GM10266 (cell line): ENCODE results near the gene SETD2.
A peak's percentile ranks its signal among the peaks of the same experiment; 100 is the strongest.

ENCODE experiments used
- DNase-seq: peaks from one replicate; pipeline ENCODE4 v3.0.0; 2012; ENCODE audit errors: extremely low spot score
- CTCF ChIP-seq: IDR thresholded peaks from 2 replicates; pipeline ENCODE4 v1.5.1; 2012; ENCODE audit warnings: mild to moderate bottlenecking, low read depth; ENCODE audit not compliant: control insufficient read depth, insufficient read depth; ENCODE audit errors: missing control alignments

Gene SETD2

DNA sequence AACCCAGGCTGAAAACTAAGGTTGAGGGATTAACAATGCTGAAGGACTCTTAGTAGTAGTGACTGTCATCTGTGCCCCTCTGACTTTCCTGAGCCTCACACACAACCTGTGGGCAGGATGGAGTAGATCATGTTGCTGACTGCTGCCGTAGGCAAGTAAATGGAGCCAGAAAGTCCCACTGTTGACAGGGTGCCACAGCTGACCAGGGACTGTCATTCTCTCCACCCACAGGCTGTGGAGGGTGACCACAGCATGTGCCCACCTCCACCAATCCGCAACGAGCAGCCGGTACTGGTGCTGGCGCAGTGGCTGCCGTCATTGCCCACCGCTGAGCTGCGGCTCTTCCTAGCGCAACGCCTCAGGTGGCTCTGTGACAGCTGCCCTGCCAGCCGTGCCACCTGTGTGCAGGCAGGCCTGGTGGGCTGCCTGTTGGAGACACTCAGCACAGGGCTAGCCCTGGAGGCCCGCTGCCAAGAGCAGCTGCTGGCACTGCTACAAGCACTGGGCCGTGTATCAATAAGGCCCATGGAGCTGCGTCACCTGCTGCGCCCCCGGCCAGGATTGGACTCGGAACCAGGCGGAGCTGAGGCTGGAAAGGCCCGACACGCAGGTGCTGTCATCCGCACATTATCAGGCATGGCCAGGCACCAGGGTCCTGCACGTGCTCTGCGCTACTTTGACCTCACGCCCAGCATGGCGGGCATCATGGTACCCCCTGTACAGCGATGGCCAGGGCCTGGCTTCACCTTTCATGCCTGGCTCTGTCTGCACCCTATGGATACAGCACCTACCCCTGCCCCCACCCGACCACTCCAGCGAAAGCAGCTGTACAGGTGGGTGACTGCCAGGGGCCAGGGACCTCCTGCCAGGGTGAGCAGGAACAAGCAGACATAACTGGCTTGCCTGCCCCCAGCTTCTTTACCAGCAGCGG lies 168.8 kb downstream of the SETD2 start:
- no peak for DNase-seq
- no peak for TF ChIP-seq CTCF

DNA sequence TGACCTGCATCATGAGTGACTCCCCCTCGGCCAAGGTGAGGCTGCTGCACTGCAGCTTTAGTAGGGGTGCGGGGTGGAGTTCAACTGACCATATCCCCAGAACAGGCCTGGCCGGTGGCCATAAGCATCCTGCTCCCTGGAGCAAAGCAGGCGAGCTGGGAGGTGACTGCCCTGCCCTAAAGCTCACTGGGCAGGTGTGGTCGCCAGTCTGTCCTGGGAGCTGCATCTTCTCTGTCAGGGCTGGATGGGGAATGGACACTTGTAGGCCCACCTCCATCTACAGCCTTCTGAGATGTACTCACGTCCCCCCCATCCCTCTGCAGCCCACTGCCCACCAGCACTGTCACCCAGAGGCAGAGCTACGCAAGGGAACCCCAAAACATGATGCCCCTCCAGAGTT lies 169.9 kb downstream of the SETD2 start:
- no peak for TF ChIP-seq CTCF
- DNase-seq = no peak

GRCh38 chr3:46993292-46993691 lies 170.6 kb downstream of the SETD2 start:
- DNase-seq = no peak
- no peak for TF ChIP-seq CTCF

DNA sequence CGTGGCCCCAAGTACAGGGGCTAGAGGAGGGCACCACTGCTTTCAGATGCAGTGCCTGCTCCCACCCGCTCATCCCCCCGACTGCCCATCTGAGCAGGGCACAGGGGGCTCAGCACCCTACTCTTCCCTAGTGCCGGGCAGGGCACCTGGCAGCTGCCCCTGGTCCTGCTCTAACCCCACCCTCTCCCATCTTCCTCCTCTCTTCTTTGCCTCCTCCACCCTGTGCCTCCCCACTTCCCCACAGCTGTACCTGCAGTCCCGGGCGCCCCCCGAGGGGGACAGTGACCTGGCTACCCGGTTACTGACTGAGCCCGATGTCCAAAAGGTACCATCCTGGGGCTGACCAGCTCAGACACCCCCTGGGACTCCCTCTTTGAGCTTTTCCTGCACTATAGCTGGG lies 171.7 kb downstream of the SETD2 start:
- TF ChIP-seq CTCF = no peak
- DNase-seq = no peak

DNA sequence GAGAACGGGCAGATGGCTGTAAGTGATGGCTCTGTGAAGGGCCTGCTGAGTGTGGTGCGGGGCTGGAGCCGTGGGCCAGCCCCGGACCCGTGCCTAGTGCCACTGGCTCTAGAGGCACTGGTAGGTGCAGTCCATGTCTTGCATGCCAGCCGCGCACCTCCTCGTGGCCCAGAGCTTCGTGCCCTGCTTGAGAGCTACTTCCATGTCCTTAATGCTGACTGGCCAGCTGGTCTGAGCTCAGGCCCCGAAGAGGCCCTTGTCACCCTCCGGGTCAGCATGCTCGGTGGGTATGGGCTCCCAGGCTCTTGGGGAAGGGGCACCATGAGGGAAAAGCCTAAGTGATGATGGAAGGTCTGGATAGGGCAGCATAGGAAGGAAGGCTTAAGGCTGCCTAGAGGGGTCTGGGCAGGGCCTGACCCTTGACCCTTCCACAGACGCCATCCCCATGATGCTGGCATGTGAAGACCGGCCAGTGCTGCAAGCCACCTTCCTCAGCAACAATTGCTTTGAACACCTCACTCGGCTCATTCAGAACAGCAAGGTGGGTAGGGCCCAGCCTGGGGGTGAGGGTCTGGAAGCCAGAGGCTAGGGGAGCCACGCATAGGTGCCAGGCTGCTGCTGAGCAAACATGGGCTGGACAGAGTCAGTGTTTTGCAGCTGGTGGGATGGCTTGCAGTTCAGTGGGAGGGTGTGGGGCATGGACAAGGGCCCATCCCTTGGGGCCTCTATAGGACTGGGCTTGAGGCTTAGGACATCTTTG lies 172.3 kb downstream of the SETD2 start:
- no peak for TF ChIP-seq CTCF

GRCh38 chr3:46990573-46991374 lies 173.1 kb downstream of the SETD2 start:
- peak; percentile 62 for DNase-seq
- TF ChIP-seq CTCF = no peak

More for the DNA sequence above, 172.3 kb downstream of the SETD2 start:
- no peak for DNase-seq
